HG03095 (cell line): ENCODE results near the gene LNX1.
"Not testable (repeated sequence)": the region's sequence is repeated elsewhere in the genome, so short reads cannot be mapped to it uniquely, and the experiment has no call there.

Experiments
- ATAC-seq: cut with Tn5 transposase; IDR thresholded peaks from one replicate; pipeline ENCODE4 v1.9.1; 2021; ENCODE audit warnings: moderate library complexity; ENCODE audit not compliant: unreplicated experiment

The LNX1 gene

DNA sequence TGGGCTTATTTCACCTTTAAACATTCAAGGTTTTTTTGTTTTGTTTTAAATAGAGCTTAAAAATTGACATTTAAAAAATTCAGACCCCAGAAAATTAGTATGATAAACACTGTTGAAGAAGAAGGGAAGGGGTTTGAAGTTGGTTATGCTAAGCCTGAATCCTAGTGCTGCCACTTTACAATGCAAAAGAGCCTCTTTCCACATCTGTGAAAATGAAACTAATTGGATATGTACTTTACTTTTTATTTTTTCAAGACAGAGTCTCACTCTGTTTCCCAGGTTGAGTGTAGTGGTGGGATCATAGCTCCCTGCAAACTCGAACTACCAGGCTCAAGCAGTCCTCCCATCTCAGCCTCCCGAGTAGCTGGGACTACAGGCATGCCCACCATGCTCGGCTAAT, 172.1 kb downstream of the LNX1 start:
- no peak for ATAC-seq

DNA sequence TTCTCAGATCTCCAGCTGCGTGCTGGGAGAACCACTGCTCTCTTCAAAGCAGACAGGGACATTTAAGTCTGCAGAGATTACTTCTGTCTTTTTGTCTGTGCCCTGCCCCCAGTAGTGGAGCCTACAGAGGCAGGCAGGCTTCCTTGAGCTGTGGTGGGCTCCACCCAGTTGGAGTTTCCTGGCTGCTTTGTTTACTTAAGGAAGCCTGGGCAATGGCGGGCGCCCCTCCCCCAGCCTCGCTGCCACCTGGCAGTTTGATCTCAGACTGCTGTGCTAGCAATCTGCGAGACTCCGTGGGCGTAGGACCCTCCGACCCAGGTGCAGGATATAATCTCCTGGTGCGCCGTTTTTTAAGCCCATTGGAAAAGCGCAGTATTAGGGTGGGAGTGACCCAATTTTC, 181.8 kb downstream of the LNX1 start:
- ATAC-seq = not testable (repeated sequence)
